AG10803 (cell line): Measurements from ENCODE around the gene NFILZ.

ENCODE experiments used
- DNase-seq: peaks from one replicate; pipeline ENCODE4 v3.0.0; 2010; ENCODE audit warnings: low read depth
- H3K4me3 ChIP-seq: 2 replicates; pipeline ENCODE4 v1.5.1; 2011; ENCODE audit warnings: mild to moderate bottlenecking, low read length, control low read depth
- TF ChIP-seq, protein P1 (sequence below): conservative IDR thresholded peaks from 2 replicates; pipeline ENCODE4 v1.5.1; 2011; ENCODE audit warnings: mild to moderate bottlenecking, low read length, control low read depth, inconsistent platforms

The NFILZ gene

DNA sequence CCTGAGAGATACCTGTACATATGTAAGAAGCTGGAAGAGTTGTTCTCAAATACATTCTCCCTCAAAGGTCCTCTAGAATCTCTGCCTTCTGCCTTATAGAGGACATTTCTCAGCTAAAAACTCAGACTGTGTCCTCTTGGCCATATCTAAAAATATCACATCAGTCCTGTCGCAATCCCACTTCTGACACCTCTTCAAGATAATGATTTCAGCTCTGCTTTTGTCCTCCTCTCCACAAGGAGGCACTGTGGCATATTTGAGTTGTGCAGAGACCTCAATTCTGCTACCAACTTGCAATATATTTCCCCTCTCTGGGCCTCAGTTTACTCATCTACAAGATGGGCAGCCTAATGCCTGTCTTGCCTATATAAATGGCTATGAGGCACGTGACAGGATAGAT is 36.5 kb upstream of the NFILZ start:
- H3K4me3 ChIP-seq: no peak overlapping the region
- TF ChIP-seq, protein P1, sequence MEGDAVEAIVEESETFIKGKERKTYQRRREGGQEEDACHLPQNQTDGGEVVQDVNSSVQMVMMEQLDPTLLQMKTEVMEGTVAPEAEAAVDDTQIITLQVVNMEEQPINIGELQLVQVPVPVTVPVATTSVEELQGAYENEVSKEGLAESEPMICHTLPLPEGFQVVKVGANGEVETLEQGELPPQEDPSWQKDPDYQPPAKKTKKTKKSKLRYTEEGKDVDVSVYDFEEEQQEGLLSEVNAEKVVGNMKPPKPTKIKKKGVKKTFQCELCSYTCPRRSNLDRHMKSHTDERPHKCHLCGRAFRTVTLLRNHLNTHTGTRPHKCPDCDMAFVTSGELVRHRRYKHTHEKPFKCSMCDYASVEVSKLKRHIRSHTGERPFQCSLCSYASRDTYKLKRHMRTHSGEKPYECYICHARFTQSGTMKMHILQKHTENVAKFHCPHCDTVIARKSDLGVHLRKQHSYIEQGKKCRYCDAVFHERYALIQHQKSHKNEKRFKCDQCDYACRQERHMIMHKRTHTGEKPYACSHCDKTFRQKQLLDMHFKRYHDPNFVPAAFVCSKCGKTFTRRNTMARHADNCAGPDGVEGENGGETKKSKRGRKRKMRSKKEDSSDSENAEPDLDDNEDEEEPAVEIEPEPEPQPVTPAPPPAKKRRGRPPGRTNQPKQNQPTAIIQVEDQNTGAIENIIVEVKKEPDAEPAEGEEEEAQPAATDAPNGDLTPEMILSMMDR: peak; percentile 22; the same call in 1 of the 2 replicates
- DNase-seq: no peak

DNA sequence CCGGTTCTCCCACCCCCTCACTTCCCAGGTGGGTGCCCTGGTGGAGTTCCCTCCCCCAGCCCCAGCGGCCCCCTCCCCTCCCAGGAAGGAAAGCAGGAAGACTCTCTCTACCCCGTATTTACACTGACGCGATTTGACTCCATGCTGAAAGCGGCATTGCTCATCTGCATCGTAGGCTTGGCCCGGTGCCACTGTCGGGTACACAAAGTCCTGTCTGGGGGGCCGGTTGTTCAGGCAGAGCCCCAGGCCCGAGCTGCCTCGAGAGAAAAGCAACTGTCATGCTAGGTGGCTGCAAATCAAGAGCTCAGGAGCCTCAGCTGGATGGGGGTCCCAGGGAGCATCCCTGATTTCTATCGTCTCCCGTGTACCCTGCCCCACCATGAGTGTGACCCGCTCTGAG is 34.8 kb upstream of the NFILZ start:
- DNase-seq: no peak
- no peak overlapping the region for H3K4me3 ChIP-seq
- TF ChIP-seq, protein P1: no peak

DNA sequence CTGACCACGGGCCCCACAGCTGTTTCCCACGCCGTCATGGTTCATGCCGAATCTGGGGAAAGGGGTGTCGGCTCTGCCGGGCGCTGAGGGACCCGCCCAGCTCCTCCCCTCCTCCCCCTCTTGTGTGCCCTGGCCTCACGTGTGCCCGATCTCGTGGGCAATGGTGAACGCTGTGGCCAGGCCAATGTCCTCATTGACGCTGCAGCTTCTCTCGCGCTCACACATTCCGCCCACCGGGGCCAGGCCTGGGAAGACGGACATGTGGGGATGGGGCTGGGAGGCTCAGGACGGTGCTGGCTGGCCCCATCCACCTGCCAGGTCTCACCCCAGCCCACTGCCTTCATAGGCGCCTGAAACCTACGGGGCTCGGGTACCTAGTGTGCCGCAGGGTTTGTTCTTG is 34.3 kb upstream of the NFILZ start:
- H3K4me3 ChIP-seq: no peak overlapping the region
- TF ChIP-seq, protein P1: no peak
- no peak for DNase-seq

DNA sequence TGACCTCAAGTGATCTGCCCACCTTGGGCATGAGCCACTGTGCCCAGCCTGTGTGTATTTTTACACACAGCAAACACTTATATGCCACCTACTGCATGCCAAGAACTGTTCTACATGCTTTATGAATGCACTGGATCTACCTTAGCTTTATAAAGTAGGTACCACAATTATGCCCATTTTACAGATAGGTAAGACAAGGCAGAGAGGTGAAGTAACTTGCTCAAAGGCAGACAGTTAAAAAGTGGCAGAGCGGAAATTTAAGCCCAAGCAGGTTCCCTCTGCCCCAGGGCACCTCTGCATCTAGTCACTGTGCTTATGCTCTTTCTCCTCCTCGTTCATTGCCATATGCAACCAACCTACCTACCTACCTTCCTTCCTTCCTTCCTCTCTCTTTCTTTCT is 30.4 kb upstream of the NFILZ start:
- TF ChIP-seq, protein P1: no peak
- no peak overlapping the region for H3K4me3 ChIP-seq
- DNase-seq: no peak

DNA sequence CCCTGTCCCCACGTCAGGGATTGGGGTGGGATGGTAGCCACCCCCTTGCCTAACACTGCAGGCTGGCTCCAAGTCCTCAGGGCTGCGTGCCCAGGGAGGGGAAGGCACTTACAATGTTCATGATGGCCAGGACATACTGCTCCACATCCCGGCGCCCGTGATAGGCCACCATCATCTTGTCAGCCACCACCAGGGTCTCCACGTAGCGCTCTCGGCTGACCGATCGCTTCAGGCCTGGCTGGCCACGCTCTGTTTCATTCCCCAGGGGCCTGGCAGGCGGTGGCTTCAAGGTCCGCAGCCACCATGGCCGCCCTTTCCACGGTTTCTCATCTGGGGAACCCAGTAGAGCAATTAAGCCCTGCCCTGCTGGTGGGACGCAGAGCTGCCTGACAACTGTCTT is 29.6 kb upstream of the NFILZ start:
- no peak overlapping the region for H3K4me3 ChIP-seq
- TF ChIP-seq, protein P1: no peak
- no peak for DNase-seq

DNA sequence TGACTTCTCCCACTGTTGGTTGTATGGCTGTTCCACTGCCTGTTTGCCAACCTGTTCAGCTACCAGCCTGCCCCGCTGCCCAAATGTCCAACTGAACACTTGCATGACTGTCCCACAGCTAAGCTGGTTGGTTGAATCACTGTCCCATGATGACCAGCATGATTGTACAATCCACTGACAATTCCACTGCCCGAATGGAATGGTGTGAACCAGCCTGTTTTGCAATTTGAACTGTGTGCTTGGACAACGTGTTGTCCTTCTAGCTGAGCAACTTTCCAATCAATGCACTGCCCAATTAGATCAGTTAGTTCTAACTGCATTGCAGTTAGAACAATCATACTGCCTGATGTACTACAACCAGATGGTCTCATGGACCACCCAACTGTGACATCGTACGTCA is 28.6 kb upstream of the NFILZ start:
- TF ChIP-seq, protein P1: no peak
- no peak overlapping the region for H3K4me3 ChIP-seq
- no peak for DNase-seq

DNA sequence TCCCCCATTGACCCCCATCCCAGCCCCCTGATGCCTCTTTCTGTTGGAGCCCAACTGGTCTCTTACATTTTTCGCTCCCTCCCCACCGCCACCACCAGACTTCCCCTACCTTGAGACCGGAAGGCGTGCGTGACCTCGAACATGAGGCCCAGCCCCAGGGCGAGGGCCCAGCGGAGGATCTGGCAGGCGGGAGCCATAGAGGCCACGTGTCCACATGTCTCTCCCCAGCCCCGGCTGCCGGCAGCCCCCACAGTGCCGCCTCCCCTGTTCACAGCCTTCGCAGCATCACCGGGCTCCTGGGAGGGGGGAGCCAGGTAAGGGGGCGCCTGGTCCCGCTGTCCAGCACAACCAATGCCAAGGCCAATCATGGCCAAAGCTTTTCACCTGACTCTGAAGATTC is 24.9 kb upstream of the NFILZ start:
- TF ChIP-seq, protein P1: no peak
- no peak overlapping the region for H3K4me3 ChIP-seq

More for the DNA sequence above, 24.9 kb upstream of the NFILZ start:
- DNase-seq: no peak
